ENCODE data around the gene SPATA31C1. TPM values are rescaled to one million over a fixed set of nuclear protein-coding genes. Genes with fewer than 3 reads are reported as not detected.
"Not testable (repeated sequence)": the region's sequence is repeated elsewhere in the genome, so short reads cannot be mapped to it uniquely, and the experiment has no call there.

The SPATA31C1 gene
- total RNA-seq, 1 experiment from 2014 or later = 0.03 TPM

GRCh38 chr9:87894998-87895625 lies 22.6 kb upstream of the SPATA31C1 start:
- H3K4me3 ChIP-seq (ENCODE audit: insufficient read depth, low read depth, low read length) = no peak overlapping the region
- peak; percentile 70 for DNase-seq

GRCh38 chr9:87896891-87897290 lies 20.9 kb upstream of the SPATA31C1 start:
- no peak overlapping the region for H3K4me3 ChIP-seq (ENCODE audit: insufficient read depth, low read depth, low read length)
- no peaks in the 10 kb centered on the region for H3K27me3 ChIP-seq (ENCODE audit: control insufficient read depth, insufficient read depth, low read length)
- no peak for DNase-seq
- no peaks in the 10 kb centered on the region for H3K36me3 ChIP-seq (replicated peaks; ENCODE audit: control insufficient read depth, insufficient read depth, low read length)

More at GRCh38 chr9:87894998-87895625, 22.6 kb upstream of the SPATA31C1 start:
- H3K36me3 ChIP-seq (replicated peaks; ENCODE audit: control insufficient read depth, insufficient read depth, low read length) = no peaks in the 10 kb centered on the region
- no peaks in the 10 kb centered on the region for H3K27me3 ChIP-seq (ENCODE audit: control insufficient read depth, insufficient read depth, low read length)

- Histone ChIP-seq H3K27me3 (ENCODE audit: control insufficient read depth, insufficient read depth, low read length) (no peaks in the 10 kb centered on the region), H3K4me3 (ENCODE audit: insufficient read depth, low read depth, low read length) (no peak overlapping the region), H3K36me3 (replicated peaks; ENCODE audit: control insufficient read depth, insufficient read depth, low read length) (no peaks in the 10 kb centered on the region)
- DNase-seq = no peak
Measured at GRCh38 chr9:87898151-87898550, 19.6 kb upstream of the SPATA31C1 start.

GRCh38 chr9:87902371-87902770 lies 15.4 kb upstream of the SPATA31C1 start:
- H3K27me3 ChIP-seq (ENCODE audit: control insufficient read depth, insufficient read depth, low read length); H3K36me3 ChIP-seq (replicated peaks; ENCODE audit: control insufficient read depth, insufficient read depth, low read length); H3K4me3 ChIP-seq (ENCODE audit: insufficient read depth, low read depth, low read length); DNase-seq: not testable (repeated sequence)

- no peaks in the 10 kb centered on the region for H3K36me3 ChIP-seq (replicated peaks; ENCODE audit: control insufficient read depth, insufficient read depth, low read length)
- no peak overlapping the region for H3K4me3 ChIP-seq (ENCODE audit: insufficient read depth, low read depth, low read length)
- peak; percentile 31 for DNase-seq
Measured at GRCh38 chr9:87909310-87910041, 8.3 kb upstream of the SPATA31C1 start.

GRCh38 chr9:87910821-87911220 lies 6.9 kb upstream of the SPATA31C1 start:
- Histone ChIP-seq H3K36me3 (replicated peaks; ENCODE audit: control insufficient read depth, insufficient read depth, low read length) (no peaks in the 10 kb centered on the region), H3K4me3 (ENCODE audit: insufficient read depth, low read depth, low read length) (no peak overlapping the region), H3K27me3 (ENCODE audit: control insufficient read depth, insufficient read depth, low read length) (no peaks in the 10 kb centered on the region)
- DNase-seq = no peak

More at GRCh38 chr9:87909310-87910041, 8.3 kb upstream of the SPATA31C1 start:
- no peaks in the 10 kb centered on the region for H3K27me3 ChIP-seq (ENCODE audit: control insufficient read depth, insufficient read depth, low read length)

GRCh38 chr9:87919013-87919412 lies 1.3 kb downstream of the SPATA31C1 start:
- not testable (repeated sequence) for H3K36me3 ChIP-seq (replicated peaks; ENCODE audit: control insufficient read depth, insufficient read depth, low read length); H3K4me3 ChIP-seq (ENCODE audit: insufficient read depth, low read depth, low read length); H3K27me3 ChIP-seq (ENCODE audit: control insufficient read depth, insufficient read depth, low read length); DNase-seq

GRCh38 chr9:87921561-87921960 lies 3.8 kb downstream of the SPATA31C1 start:
- not testable (repeated sequence) for H3K36me3 ChIP-seq (replicated peaks; ENCODE audit: control insufficient read depth, insufficient read depth, low read length); H3K27me3 ChIP-seq (ENCODE audit: control insufficient read depth, insufficient read depth, low read length); H3K4me3 ChIP-seq (ENCODE audit: insufficient read depth, low read depth, low read length); DNase-seq

- H3K27me3 ChIP-seq (ENCODE audit: control insufficient read depth, insufficient read depth, low read length); H3K36me3 ChIP-seq (replicated peaks; ENCODE audit: control insufficient read depth, insufficient read depth, low read length); DNase-seq; H3K4me3 ChIP-seq (ENCODE audit: insufficient read depth, low read depth, low read length): not testable (repeated sequence)
Measured at GRCh38 chr9:87923012-87923411, 5.2 kb downstream of the SPATA31C1 start.

- H3K4me3 ChIP-seq (ENCODE audit: insufficient read depth, low read depth, low read length); H3K36me3 ChIP-seq (replicated peaks; ENCODE audit: control insufficient read depth, insufficient read depth, low read length); DNase-seq; H3K27me3 ChIP-seq (ENCODE audit: control insufficient read depth, insufficient read depth, low read length): not testable (repeated sequence)
Measured at GRCh38 chr9:87924851-87925250, 7.1 kb downstream of the SPATA31C1 start.

- H3K36me3 ChIP-seq (replicated peaks; ENCODE audit: control insufficient read depth, insufficient read depth, low read length); DNase-seq; H3K4me3 ChIP-seq (ENCODE audit: insufficient read depth, low read depth, low read length); H3K27me3 ChIP-seq (ENCODE audit: control insufficient read depth, insufficient read depth, low read length): not testable (repeated sequence)
Measured at GRCh38 chr9:87929152-87929551, 11.4 kb downstream of the SPATA31C1 start.

GRCh38 chr9:87934444-87934843 lies 16.7 kb downstream of the SPATA31C1 start:
- not testable (repeated sequence) for H3K36me3 ChIP-seq (replicated peaks; ENCODE audit: control insufficient read depth, insufficient read depth, low read length); DNase-seq; H3K27me3 ChIP-seq (ENCODE audit: control insufficient read depth, insufficient read depth, low read length)

GRCh38 chr9:87937352-87937751 lies 19.6 kb downstream of the SPATA31C1 start:
- H3K27me3 ChIP-seq (ENCODE audit: control insufficient read depth, insufficient read depth, low read length); H3K36me3 ChIP-seq (replicated peaks; ENCODE audit: control insufficient read depth, insufficient read depth, low read length); H3K4me3 ChIP-seq (ENCODE audit: insufficient read depth, low read depth, low read length); DNase-seq: not testable (repeated sequence)

More at GRCh38 chr9:87934444-87934843, 16.7 kb downstream of the SPATA31C1 start:
- not testable (repeated sequence) for H3K4me3 ChIP-seq (ENCODE audit: insufficient read depth, low read depth, low read length)

- H3K36me3 ChIP-seq (replicated peaks; ENCODE audit: control insufficient read depth, insufficient read depth, low read length); H3K4me3 ChIP-seq (ENCODE audit: insufficient read depth, low read depth, low read length); DNase-seq; H3K27me3 ChIP-seq (ENCODE audit: control insufficient read depth, insufficient read depth, low read length): not testable (repeated sequence)
Measured at GRCh38 chr9:87937918-87938317, 20.2 kb downstream of the SPATA31C1 start.

GRCh38 chr9:87938336-87938735 lies 20.6 kb downstream of the SPATA31C1 start:
- not testable (repeated sequence) for H3K36me3 ChIP-seq (replicated peaks; ENCODE audit: control insufficient read depth, insufficient read depth, low read length); DNase-seq

More at GRCh38 chr9:87938336-87938735, 20.6 kb downstream of the SPATA31C1 start:
- H3K4me3 ChIP-seq (ENCODE audit: insufficient read depth, low read depth, low read length); H3K27me3 ChIP-seq (ENCODE audit: control insufficient read depth, insufficient read depth, low read length): not testable (repeated sequence)
